22Rv1 (cell line): Measurements from ENCODE around the gene SERPINE2.

ENCODE experiments used
- CTCF ChIP-seq: fragments of 450-650 bp; IDR thresholded peaks from 2 replicates; pipeline ENCODE4 v1.5.1; 2017; ENCODE audit warnings: mild to moderate bottlenecking
- ZFX ChIP-seq: fragments of 450-650 bp; IDR thresholded peaks from 2 replicates; pipeline ENCODE4 v1.6.1; 2017; ENCODE audit warnings: antibody characterized with exemption, borderline replicate concordance

DNA sequence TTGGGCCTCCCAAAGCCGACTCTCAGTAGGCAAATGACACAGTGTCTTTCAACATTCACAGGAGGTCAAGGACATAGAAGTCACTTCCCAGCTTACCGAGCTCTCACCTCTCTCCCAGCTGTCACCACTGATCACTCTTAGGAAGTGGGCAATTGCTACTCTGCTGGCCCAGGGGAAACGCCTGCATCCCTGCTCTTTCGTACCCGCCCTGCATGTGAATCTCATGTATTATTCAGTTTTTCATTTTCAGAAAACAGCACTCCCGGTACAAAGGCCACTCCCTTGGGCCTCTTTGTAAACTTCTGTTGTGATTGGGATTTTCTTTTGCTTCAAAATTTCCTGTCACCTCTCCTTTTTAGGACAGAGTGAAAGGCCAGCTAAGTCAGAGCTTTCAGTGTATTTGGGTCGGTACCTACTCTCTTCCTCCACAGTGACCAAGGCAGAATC is 66.4 kb downstream of the SERPINE2 start:
- TF ChIP-seq CTCF (no peak), ZFX (no peak)
